GM21526 (cell line): ENCODE measurements around the gene TCP1.
"Not testable (repeated sequence)": the region's sequence is repeated elsewhere in the genome, so short reads cannot be mapped to it uniquely, and the experiment has no call there.

Experiments used
- ATAC-seq: cut with Tn5 transposase; IDR thresholded peaks from one replicate; pipeline ENCODE4 v1.9.1; 2021; ENCODE audit warnings: moderate library complexity; ENCODE audit not compliant: unreplicated experiment, low FRiP score

Gene TCP1

GRCh38 chr6:159817951-159818739, 28.7 kb upstream of the TCP1 start:
- ATAC-seq: no peak

DNA sequence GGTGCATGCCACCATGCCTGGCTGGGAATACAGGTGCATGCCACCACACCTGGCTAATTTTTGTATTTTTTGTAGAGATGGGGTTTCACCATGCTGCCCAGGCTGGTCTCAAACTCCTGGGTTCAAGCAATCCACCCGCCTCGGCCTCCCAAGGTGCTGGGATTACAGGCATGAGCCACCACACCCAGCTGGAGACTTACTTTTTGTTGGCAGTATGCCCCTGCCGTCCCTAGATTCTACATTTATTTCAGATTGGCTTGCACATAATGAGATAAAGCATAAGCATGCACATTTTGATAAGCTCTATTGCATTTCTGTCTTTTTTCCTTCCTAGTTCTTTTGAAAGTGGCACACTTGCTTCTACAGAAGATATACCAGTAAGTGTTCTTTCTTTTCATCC, 27.4 kb upstream of the TCP1 start:
- not testable (repeated sequence) for ATAC-seq

DNA sequence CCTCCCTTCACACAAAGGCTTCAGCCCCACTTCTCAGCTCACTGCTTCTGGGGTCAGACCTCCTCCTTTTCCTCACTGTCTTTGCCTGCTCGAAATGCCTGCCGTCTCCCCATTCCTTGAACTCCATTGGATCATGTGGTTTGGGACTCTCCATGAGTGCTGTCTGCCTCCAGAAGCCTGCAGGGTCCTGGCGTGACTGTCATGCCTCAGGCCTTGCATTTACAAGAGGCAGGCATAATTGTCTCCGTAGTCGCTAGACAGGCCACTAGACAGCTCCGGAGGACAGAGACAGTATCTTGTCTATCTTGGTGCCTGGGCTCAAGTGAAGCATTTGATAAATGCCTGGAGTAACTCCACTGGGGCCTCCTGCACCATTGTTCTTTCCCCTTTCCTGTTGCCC, 26.0 kb upstream of the TCP1 start:
- no peak for ATAC-seq

- ATAC-seq: no peak
These were observed 24.4 kb upstream of the TCP1 start for GRCh38 chr6:159813781-159814180.

DNA sequence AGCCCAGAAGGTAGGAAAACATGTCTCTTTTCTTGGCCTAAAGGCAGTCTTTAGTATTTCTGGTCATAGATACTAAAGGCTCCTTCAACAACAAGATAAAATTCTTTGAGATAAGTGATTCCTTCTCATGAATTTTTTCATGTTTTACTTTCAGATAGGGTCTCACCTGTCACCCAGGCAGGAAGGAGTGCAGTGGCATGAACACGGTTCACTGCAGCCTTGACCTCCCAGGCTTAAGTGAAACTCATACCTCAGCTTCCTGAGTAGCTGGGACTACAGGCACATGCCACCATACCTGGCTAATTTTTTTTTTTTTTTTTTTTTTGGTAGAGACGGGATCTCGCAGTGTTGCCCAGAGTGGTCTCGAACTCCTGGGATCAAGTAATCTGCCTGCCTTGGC, 19.7 kb upstream of the TCP1 start:
- ATAC-seq: no peak

DNA sequence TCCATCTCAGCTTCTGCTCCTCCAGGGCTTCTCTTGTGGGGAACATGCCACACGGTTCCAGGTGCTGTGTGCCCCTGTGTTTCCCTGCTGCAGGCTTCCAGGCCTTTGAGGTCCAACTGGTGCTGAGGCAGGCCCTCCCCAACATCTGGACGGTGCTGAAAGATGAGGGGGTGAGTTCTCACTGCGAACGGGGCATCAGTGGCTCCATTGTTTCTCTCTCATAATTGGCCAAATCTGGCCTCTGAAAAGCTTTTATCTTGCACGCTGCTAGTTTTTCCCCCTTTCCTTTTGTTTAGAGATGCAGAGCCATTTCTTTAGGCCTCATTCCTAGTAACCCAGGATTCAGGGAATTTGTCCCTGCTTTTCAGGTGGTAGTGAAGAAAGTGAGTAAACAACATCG, 19.2 kb upstream of the TCP1 start:
- no peak for ATAC-seq

DNA sequence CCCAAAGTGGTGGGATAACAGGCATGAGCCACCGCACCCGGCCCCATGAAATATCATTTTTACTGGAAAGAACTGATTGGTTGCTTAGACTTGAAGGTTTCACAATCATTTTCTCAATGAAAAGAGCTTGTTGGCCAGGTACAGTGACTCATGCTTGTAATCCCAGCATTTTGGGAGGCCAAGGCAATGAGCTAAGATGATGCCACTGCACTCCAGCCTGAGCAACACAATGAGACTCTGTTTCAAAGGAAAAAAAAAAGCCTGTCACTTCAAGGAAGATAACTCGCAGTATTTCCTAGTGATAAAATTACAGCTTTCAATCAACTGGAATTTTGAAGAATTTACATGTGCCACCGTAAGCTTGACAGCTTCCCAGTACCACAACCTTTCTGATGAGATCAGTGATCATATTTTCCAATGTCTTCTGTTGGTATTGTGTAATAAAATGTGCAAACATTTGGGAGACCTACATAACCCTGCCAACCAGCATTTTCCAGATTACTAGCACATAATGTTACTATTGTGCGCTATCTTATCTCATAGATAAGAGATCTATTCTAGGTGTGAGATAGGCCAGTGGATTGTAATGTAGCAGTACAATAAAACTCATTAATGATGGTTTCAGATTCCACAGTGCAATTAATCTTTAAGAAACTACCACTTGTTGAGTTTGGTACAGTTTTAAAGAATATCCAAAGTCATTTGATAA, 17.9 kb upstream of the TCP1 start:
- ATAC-seq: no peak

DNA sequence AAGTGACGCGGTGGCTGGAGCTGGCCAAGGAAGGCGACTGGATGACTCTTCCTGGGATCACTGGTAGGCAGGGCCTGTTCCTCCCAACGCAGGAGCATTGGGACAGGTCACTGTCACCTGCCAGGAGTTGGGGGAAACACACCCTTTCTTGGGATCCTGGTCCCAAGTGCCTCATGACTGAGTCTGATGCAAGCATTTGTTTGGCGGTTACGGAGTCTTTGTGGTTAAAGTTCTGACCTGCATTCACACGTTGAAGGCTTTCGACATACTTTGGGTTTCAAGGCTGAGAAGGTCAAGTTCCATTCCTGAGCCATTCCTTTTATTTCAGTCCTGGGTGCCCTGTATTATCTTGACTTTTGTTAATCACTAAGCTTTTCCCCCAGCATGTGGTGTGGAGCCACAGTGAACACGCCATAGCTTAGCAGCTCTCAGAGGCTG, 16.6 kb upstream of the TCP1 start:
- ATAC-seq: no peak

DNA sequence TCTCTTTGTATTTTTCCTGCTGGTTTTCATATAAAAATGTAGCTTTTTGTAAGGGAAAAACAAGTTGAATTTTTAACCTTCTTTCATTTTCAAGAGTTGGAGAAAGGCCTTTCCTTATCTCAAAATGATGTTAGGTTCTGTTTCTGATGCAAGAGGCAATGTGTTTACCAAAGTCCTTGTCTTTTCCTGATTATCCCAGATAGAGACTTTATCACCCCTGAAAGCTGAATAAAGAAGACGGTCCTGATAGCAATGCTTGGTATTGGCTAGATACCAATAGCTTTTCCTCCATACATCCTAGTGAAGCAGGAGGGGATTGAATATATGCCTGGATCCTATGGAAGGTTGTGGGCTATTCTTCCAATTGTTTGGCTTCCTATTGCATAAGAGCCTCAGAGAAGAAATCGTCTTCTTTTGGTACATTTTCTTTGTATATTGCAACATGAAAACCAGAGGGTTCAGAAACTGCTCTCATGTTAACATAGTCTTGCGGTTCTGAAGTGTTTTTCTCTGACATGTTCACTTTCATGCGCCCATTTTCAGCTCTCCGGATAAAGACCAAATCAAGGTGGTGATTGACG, 16.1 kb upstream of the TCP1 start:
- ATAC-seq: no peak

DNA sequence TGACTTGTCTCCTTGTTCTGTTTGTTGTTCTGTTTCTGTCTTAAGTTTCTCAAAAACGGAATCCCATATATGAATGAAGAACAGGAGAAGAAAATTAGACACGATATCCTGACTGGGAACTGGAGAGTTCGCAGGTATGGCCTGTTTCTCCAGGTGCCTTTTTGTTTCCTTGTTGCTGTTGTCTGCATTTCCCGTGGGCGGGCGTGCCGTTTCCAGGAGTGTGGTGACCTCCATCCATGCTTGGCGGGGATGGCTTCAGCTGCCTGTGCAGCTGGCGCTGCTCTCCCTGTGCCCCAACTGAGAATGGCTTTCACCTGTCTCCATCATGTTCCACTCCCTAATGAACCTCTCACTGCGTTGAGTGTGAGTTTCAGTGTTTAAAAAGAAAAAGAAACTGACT, 15.1 kb upstream of the TCP1 start:
- ATAC-seq: no peak

- no peak for ATAC-seq
These were observed 12.5 kb upstream of the TCP1 start for GRCh38 chr6:159801935-159802334.

DNA sequence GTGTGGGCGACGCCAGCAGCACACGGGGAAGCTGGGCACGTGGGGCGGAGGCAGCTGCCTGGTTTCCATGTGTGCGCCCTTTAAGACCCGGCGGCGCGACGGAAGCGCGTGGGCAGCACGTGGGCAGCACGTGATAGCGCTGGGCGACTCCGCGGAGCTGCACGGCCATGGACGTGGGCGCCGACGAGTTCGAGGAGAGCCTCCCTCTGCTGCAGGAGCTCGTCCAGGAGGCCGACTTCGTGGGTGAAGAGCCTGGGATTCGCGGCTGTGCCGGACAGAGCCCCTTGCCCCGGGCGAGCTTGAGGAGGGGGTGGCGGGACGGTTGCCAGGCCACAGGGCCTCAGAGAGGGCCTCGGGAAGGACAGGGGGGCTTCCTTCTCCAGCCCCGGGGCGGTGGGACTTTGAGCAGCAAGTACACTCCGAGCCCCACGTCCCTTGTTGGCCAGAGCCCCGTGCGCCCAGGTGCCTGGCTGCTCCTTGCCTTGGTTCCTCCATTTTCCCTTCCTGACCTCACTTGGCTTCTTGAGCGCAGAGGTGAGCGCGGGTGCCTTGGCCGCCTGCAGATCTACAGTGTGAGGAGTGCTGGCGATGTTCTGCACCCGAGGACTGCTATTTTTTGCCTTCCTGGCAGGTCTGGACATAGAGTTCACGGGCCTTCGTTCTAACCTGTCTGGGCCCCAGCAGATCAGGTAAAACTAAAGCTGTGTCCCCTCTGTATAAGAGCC, 10.9 kb upstream of the TCP1 start, which contains the start of gene PNLDC1:
PNLDC1 (plus strand) TSS at position 136 of the 725 bp plus-strand sequence; CDS start at position 168, 32 bp downstream.
- no peak for ATAC-seq

GRCh38 chr6:159797554-159797953, 8.2 kb upstream of the TCP1 start:
- ATAC-seq: no peak

DNA sequence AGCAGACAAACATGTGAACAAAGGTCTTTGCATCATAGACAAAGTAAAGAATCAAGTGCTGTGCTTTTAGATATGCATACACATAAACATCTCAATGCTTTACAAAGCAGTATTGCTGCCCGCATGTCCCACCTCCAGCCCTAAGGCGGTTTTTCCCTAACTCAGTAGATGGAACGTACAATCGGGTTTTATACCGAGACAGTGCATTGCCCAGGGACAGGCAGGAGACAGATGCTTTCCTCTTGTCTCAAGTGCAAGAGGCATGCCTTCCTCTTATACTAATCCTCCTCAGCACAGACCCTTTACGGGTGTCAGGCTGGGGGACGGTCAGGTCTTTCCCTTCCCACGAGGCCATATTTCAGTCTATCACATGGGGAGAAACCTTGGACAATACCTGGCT, 5.6 kb upstream of the TCP1 start:
- not testable (repeated sequence) for ATAC-seq

GRCh38 chr6:159790956-159791598, 1.7 kb upstream of the TCP1 start:
- no peak for ATAC-seq

DNA sequence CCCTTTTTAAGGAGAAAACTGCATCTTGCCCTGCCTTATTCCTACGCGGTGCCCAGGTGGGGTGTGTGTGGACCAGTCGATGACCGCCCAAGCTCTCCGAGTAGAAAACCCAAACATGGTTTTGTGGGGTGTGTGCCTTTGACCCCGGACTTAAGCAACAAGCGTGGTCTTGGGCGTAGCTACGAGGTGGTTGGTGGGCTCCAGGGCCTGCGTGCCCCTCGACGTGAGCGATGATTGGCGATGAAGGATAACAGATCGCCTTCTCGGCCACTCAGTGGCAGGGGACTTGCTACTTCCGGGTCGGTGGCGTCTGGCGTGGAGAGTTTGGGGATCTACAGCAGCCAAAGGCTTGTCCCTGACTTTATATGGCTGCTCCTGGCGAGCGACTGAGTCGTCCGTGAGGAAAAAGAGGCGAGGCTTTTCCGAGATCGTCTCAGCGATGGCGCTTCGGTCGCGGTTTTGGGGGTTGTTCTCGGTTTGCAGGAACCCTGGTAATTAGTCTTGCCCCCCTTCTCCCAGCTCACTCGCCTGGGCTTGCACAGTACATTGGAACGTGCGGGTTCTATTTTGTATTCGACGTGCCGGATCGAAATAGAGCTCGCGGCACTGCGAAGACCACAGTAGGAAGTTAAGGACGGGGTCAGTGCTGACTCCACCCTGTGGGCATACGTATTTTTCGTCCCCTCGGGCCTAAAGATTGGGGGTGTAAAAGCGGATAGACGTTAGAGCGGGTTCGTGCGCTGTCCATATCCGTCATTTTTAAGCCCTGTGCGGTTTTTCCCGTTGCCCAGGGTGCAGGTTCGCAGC, 950 bp upstream of the TCP1 start, which contains the start of gene MRPL18:
MRPL18 (plus strand) TSS at position 319 of the 807 bp plus-strand sequence; CDS start at position 440, 121 bp downstream.
- peak; percentile 84 for ATAC-seq

DNA sequence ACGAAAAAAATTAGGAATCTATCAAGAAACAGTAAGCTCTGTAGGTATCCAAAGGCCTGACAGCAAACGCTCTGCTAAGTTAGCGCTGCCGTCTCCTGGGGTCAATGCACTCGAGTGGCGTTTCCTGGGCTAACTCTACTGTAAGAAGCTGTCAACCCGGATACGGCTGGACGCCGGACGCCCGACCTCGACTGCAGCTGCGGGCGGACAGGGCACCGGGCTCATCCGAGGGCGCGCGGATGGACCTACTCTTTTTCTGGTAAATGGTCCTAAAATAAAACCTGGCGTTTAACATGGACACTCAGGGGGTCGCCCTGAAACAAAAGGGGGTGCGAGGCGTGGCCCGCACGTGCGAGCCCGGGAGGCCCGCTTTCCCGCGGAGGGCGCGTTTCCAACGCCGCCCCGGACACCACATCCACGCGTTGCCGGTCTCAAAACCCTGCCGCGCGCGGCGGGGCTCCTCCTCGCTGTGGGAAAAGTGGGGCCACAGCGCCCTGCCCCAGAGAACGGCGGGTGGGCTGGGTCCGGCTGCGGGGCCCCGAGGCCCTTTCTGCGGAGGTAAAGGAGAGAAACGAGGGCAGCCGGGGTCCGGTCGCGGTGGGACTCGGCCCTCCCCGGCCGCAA, 537 bp downstream of the TCP1 start:
- ATAC-seq: no peak

- no peak for ATAC-seq
These were observed 1.1 kb downstream of the TCP1 start for GRCh38 chr6:159788276-159788675.

- ATAC-seq: no peak
These were observed 10.8 kb downstream of the TCP1 start for GRCh38 chr6:159778542-159779103.
